B cell (primary cell): Measurements from ENCODE around the gene OR9G4.

ENCODE experiments used
- EZH2 ChIP-seq: IDR thresholded peaks from 2 replicates; pipeline ENCODE4 v1.6.1; 2012; ENCODE audit warnings: borderline replicate concordance, low read depth, mild to moderate bottlenecking, moderate library complexity, low read length; ENCODE audit not compliant: insufficient read depth, poor library complexity, severe bottlenecking
- TF ChIP-seq, protein P1 (sequence below): fragments of 200-600 bp; IDR thresholded peaks from one replicate; pipeline ENCODE4 v1.8.0; 2022; ENCODE audit warnings: antibody characterized with exemption, mild to moderate bottlenecking

DNA sequence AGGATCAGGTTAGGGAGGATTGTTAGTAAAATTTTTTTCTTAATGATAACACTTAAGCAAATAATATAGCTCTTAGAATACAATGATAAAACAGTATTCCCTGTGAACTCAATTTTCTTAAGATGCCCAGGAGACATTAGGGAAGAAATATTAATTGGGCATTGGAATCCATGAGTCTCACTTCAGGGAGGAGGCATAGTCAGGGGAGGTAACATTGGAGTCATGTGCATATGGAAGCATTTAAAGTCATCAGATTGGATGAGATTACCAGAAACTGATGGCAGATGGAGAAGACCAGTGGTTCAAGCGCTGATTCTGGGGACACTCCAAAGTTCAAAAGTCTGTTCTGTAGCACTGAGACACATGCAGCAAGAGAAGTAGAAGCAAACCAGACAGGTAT lies 49.7 kb downstream of the OR9G4 start, which contains the start of gene OR9G1:
- TF ChIP-seq EZH2 = no peak
- TF ChIP-seq, protein P1, sequence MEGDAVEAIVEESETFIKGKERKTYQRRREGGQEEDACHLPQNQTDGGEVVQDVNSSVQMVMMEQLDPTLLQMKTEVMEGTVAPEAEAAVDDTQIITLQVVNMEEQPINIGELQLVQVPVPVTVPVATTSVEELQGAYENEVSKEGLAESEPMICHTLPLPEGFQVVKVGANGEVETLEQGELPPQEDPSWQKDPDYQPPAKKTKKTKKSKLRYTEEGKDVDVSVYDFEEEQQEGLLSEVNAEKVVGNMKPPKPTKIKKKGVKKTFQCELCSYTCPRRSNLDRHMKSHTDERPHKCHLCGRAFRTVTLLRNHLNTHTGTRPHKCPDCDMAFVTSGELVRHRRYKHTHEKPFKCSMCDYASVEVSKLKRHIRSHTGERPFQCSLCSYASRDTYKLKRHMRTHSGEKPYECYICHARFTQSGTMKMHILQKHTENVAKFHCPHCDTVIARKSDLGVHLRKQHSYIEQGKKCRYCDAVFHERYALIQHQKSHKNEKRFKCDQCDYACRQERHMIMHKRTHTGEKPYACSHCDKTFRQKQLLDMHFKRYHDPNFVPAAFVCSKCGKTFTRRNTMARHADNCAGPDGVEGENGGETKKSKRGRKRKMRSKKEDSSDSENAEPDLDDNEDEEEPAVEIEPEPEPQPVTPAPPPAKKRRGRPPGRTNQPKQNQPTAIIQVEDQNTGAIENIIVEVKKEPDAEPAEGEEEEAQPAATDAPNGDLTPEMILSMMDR = no peak
